Suprapubic skin (tissue), 4 donors: ENCODE results near the gene SFT2D3.

ENCODE experiments used
- CTCF ChIP-seq, 2 donors: fragments of 200-600 bp in 1 of 2; fragments of 450-650 bp in 1 of 2; sonication (generic) in 1 of 2; IDR thresholded peaks; one replicate each; pipeline ENCODE4 v1.5.1; 2016 to 2019; ENCODE audit warnings: antibody characterized with exemption in 2 of 2, mild to moderate bottlenecking in 1 of 2, moderate library complexity in 1 of 2
- POLR2A ChIP-seq, 2 donors: fragments of 450-650 bp; IDR thresholded peaks; one replicate each; pipeline ENCODE4 v1.6.1; 2017; ENCODE audit warnings: antibody characterized with exemption in 2 of 2, mild to moderate bottlenecking in 2 of 2, moderate library complexity in 2 of 2
- POLR2AphosphoS5 ChIP-seq, 3 donors: sonication (generic); formaldehyde crosslinking; IDR thresholded peaks; one replicate each; pipeline ENCODE4 v1.6.1; 2017; ENCODE audit warnings: antibody characterized with exemption in 3 of 3

- TF ChIP-seq POLR2AphosphoS5 (IDR thresholded peaks at IDR 0.05): no peak
- no peak for TF ChIP-seq POLR2A (IDR thresholded peaks at IDR 0.05)
- no peak for TF ChIP-seq CTCF (IDR thresholded peaks at IDR 0.05)
These were observed 3.5 kb downstream of the SFT2D3 start for GRCh38 chr2:127704641-127705390.
